ENCODE results near the gene IQGAP3. TPM values are rescaled to one million over a fixed set of nuclear protein-coding genes. Genes with fewer than 3 reads are reported as not detected.

IQGAP3 gene
- total RNA-seq, 4 donors from 2014 or later: 7.1 to 12.8 (median 8.6) TPM

DNA sequence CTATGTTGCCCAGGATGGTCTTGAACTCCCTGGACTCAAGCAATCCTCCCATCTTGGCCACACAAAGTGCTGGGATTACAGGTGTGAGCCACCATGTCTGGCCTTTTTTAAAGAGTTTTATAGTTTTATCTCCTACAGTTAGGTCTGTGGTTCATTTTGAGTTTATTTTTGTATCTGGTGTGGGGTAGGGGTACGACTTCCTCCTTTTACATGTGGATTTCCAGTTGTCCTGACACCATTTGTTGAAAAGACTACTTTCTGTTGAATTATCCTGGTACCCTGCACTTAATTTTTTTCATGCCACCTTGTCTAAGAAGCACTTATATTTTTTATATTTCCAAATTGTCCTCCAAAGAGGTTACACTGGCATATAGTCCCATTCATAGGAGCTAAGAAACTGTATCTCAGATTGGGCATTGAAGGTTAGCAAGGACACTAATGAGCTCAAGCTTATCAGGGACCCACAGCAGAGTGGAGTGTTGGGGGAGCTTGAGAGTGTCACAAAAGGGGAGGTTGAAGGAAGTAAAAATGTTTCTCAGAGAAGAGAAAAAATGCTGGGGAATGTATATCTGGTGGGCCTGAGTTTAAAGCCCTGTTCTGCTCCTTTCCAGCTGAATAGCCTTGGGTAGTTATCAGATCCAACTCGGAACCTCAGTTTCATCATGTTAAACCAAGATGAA, 48.4 kb downstream of the IQGAP3 start:
- TF ChIP-seq POLR2A (IDR thresholded peaks at IDR 0.05): no peak
- TF ChIP-seq, protein P1, sequence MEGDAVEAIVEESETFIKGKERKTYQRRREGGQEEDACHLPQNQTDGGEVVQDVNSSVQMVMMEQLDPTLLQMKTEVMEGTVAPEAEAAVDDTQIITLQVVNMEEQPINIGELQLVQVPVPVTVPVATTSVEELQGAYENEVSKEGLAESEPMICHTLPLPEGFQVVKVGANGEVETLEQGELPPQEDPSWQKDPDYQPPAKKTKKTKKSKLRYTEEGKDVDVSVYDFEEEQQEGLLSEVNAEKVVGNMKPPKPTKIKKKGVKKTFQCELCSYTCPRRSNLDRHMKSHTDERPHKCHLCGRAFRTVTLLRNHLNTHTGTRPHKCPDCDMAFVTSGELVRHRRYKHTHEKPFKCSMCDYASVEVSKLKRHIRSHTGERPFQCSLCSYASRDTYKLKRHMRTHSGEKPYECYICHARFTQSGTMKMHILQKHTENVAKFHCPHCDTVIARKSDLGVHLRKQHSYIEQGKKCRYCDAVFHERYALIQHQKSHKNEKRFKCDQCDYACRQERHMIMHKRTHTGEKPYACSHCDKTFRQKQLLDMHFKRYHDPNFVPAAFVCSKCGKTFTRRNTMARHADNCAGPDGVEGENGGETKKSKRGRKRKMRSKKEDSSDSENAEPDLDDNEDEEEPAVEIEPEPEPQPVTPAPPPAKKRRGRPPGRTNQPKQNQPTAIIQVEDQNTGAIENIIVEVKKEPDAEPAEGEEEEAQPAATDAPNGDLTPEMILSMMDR (IDR thresholded peaks at IDR 0.05): no peak
- Histone ChIP-seq H3K9me3 (no peaks in the 10 kb centered on the region), H3K27me3 (no peaks in the 10 kb centered on the region), H3K27ac (no peak overlapping the region), H3K36me3 (no peaks in the 10 kb centered on the region), H3K4me1 (peaks cover 0 to 6% (median 0%) of the 10 kb centered on the region in 3 donors), H3K4me3 (no peak overlapping the region)
- 69 to 71% methylated on average over 2 of the region's 2 CpGs for WGBS, 2 donors
- intact Hi-C loops (cut with DNase I): no loop called here
- no peak for DNase-seq

DNA sequence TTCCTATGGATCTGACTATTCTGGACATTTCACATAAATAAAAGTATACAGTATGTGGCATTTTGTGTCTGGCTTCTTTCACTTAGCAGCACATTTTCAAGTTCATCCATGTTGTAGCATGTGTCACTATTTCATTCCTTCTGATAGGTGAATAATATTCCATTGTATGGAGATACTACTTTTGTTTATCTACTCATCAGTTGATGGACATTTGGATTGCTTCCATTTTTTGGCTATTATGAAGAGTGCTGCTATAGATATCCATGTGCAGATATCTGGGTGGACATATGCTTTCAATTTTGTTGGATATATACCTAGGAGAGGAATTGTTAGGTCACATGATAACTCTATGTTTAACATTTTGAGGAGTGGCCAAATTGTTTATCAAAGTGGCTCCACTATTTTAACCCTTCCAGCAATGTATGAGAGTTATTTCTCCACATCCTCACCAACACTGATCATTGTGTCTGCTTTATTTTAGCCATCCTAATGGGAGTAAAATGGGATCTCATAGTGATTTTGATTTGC, 49.9 kb downstream of the IQGAP3 start:
- peaks cover 0 to 6% (median 0%) of the 10 kb centered on the region in 3 donors for H3K4me1 ChIP-seq
- TF ChIP-seq, protein P1 (IDR thresholded peaks at IDR 0.05): no peak
- no peak for TF ChIP-seq POLR2A (IDR thresholded peaks at IDR 0.05)
- no peak overlapping the region for H3K27ac ChIP-seq
- no peak for DNase-seq
- intact Hi-C loops (cut with DNase I): no loop called here
- H3K27me3 ChIP-seq: no peaks in the 10 kb centered on the region
- no peaks in the 10 kb centered on the region for H3K36me3 ChIP-seq
- H3K9me3 ChIP-seq: no peaks in the 10 kb centered on the region
- no peak overlapping the region for H3K4me3 ChIP-seq

DNA sequence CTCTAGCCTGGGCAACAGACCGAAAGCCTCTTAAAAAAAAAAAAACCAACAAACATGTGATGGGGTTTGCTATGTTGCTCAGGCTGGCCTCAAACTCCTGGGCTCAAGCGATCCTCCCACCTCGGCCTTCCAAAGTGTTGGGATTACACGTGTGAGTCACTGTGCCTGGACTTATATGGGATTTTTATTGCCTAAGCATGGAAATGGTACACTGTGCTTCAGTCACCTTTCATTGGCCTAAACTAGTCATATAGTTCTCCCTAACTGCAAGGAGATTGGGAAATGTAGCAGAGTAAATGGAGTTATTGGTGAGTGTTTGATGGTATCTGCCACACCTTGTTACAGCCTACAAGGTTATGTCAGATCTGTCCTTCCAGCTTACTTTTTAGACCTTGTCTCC, 54.6 kb downstream of the IQGAP3 start:
- no peak for TF ChIP-seq POLR2A (IDR thresholded peaks at IDR 0.05)
- H3K9me3 ChIP-seq: no peaks in the 10 kb centered on the region
- intact Hi-C loops (cut with DNase I): no loop called here
- no peak for DNase-seq
- H3K4me3 ChIP-seq: no peak overlapping the region
- WGBS, 2 donors: 64 to 72% methylated on average over 3 of the region's 4 CpGs
- no peaks in the 10 kb centered on the region for H3K36me3 ChIP-seq
- H3K27ac ChIP-seq: no peak overlapping the region
- H3K27me3 ChIP-seq: no peaks in the 10 kb centered on the region
- H3K4me1 ChIP-seq: peaks cover 0 to 7% (median 6%) of the 10 kb centered on the region in 3 donors

DNA sequence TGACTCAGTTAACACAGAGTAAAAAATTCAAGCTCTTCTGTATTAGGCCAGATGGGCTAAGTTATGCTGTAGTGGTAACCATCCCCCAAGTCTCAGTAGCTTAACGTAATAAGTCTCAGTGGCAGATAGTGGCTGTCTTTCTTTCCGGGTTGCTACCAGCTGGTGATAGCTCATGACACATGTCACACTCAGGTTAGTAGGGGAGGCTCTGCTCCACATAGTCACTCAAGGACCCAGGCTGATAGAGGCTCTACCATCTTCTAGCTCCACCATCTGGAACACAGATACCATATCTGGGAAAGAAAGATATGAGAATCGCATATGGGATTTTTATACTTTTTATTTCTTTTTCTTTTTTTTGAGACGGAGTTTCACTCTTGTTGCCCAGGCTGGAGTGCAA, 55.5 kb downstream of the IQGAP3 start:
- Histone ChIP-seq H3K27ac (no peak overlapping the region), H3K9me3 (no peaks in the 10 kb centered on the region), H3K4me1 (peaks cover 0 to 12% (median 6%) of the 10 kb centered on the region in 3 donors), H3K27me3 (no peaks in the 10 kb centered on the region), H3K36me3 (no peaks in the 10 kb centered on the region), H3K4me3 (no peak overlapping the region)
- intact Hi-C loops (cut with DNase I): no loop called here
- no peak for DNase-seq
- 90 to 93% methylated on average over 4 of the region's 4 CpGs for WGBS, 2 donors
- no peak for TF ChIP-seq POLR2A (IDR thresholded peaks at IDR 0.05)
- TF ChIP-seq, protein P1 (IDR thresholded peaks at IDR 0.05): no peak

DNA sequence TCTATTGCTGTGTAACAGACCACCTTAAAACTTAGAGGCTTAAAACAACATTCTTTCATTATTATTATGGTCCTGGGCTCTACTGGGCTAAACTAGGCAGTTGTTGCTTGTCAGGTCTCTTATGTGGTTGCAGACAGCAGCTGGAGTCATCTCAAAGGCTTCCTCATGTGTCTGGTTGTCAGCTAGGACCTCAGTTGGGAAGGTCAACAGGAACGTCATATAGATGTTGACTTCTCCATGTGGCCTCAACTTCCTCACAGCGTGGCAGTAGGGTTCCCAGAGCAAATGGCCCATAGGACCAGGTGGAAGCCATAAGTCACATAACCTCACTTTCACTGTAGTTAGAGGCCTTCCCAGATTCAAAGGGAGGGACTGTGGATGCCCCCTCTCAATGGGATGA, 56.4 kb downstream of the IQGAP3 start:
- no peak for DNase-seq
- Histone ChIP-seq H3K4me3 (no peak overlapping the region), H3K27me3 (no peaks in the 10 kb centered on the region), H3K27ac (no peak overlapping the region), H3K36me3 (no peaks in the 10 kb centered on the region), H3K9me3 (no peaks in the 10 kb centered on the region), H3K4me1 (peaks cover 0 to 21% (median 6%) of the 10 kb centered on the region in 3 donors)
- intact Hi-C loops (cut with DNase I): no loop called here
- TF ChIP-seq, protein P1 (IDR thresholded peaks at IDR 0.05): no peak
- no peak for TF ChIP-seq POLR2A (IDR thresholded peaks at IDR 0.05)
- WGBS, 2 donors: 41 to 100% methylated on average over 1 to 2 of the region's 2 CpGs

All from esophagus squamous epithelium (tissue), 5 donors.